GM19035 (cell line): ENCODE data around the gene TLE1.
A peak's percentile ranks its signal among the peaks of the same experiment; 100 is the strongest.

ENCODE experiments used
- ATAC-seq: cut with Tn5 transposase; IDR thresholded peaks from one replicate; pipeline ENCODE4 v1.9.1; 2021; ENCODE audit not compliant: unreplicated experiment

TLE1 gene

GRCh38 chr9:81686614-81687520, 2.5 kb downstream of the TLE1 start:
- ATAC-seq: peak; percentile 22

DNA sequence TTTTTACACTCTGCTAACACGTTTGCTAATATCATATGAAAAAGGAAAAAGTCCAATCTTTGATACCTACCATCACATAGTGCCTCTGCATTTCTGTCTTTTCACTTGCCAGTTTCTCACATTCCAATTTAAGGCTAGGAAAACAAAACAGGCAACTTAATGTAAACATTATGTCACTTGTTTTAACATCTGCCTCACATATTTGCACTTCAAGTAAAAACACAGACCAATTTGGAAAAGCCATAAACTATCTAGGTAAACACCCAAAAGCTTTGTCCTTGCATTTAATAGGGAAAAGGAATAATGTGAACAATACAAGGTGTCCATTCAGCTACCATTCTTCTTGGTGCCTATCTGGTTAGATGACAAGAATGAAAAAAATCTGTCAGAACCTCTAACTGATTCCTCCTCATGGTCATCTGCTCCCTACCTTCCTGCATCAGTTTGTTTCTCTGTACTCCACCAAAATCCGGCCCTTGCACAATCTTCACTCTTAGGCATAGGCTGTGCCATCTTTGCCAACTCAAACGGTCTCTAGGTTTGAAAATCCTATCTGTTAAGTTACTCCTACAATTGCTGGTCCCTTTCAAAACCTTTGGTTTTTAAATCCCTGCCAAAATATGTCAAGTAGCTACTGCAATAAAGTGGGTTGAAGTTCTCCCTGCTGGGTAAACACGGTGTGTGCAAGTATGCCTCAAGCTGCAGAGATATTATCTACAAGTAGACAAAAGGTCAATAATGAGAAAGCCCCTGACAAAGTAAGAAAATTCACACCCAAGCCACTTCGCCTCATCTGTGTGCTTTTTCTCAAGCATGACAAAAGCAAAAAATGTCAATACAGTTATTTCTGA, 3.4 kb downstream of the TLE1 start:
- ATAC-seq: no peak

- no peak for ATAC-seq
Observed at GRCh38 chr9:81684635-81685034, 4.7 kb downstream of the TLE1 start.

DNA sequence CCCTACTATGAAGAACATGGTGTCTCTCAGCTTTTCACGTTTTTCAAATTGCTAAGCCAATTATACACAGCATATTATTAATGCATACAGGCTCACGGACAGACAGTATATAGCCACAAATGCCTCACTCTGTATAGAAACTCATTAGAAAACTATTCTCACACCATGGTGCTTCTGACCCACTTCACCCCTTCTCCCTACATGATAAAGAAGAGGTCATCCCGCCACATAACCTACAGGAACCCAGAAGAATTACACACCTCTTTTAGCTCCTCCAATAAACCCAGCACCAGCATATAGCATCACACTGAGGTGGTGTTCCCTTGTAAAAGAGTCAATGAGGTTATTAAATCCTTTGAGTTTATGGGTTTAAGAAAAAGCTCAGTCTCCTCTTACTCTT, 5.6 kb downstream of the TLE1 start:
- ATAC-seq: no peak

DNA sequence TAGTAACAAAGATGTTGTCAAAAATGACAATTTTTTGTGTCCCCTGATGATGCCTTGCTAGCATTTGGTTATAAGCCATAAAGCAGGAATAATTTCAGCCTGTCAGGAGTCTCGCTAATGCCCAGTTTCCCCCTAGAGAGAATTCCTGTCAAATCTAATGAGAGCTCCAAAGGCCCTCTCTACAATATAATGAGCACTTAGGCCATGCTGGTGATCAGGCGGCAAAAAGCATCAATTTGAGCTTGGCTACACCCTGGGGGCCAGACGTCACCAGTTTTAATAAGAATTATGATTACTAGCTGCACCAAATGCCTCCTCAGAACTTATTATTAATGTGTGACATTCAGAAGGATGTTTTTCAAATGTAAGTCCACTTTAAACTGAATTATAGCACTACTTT, 6.1 kb downstream of the TLE1 start:
- ATAC-seq: no peak

DNA sequence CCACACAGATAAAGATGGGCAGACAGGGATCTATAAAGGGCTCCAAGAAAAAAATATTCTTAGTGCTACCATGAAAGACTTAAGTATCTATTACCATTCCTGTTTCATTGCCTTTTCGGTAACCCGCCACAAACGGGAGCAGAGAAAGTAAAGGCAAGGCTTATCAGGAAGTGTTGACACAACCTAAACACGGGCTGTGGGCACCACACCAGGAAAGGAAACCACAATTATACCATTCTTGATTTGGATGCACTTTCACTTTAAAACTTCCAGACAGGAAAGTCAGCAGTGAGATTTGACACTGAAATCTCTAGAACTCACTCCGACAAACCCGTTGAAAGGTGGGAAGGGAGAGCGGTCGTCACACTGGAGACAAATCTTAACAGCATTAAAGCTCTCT, 6.5 kb downstream of the TLE1 start:
- ATAC-seq: no peak

DNA sequence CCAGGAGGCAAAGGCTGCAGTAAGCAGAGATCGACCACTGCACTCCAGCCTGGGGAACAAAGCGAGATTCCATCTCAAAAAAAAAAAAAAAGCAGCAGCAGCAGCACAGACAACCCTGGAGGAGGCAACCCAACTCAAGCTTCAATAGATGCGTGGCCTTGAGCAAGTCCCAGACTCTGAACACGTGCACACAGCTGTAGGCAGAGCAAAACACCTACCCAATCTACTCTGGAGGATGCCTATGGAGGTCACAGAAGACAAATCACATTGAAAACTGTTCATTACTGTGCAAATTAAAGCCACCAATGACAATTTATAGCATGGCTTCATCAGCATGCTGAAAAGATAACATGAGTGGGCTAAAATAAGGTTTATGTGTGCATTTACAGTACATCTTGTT, 7.2 kb downstream of the TLE1 start:
- no peak for ATAC-seq

GRCh38 chr9:81680506-81680905, 8.8 kb downstream of the TLE1 start:
- no peak for ATAC-seq

GRCh38 chr9:81680006-81680405, 9.3 kb downstream of the TLE1 start:
- ATAC-seq: no peak

- no peak for ATAC-seq
Observed at GRCh38 chr9:81678088-81678487, 11.3 kb downstream of the TLE1 start.

GRCh38 chr9:81676395-81676794, 13.0 kb downstream of the TLE1 start:
- ATAC-seq: no peak

DNA sequence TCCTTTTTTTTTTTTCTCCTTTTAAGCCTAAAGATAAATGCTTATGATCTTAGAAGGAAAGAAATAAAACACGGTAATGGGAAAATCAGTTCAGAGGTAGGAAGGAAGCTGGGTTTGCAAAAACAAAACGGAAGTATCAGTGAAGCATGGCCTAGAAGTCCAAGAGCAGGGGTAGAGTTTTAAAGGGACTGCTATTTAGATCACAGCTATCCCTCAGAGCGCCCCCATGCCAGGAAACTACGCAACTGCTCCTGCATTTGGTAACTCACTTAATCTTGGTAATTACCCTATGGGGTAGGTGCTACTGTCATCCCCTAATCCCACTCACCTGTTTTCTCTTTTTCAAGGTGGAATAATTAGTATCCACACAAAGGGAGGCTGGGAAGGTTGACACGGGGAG, 16.0 kb downstream of the TLE1 start:
- no peak for ATAC-seq

DNA sequence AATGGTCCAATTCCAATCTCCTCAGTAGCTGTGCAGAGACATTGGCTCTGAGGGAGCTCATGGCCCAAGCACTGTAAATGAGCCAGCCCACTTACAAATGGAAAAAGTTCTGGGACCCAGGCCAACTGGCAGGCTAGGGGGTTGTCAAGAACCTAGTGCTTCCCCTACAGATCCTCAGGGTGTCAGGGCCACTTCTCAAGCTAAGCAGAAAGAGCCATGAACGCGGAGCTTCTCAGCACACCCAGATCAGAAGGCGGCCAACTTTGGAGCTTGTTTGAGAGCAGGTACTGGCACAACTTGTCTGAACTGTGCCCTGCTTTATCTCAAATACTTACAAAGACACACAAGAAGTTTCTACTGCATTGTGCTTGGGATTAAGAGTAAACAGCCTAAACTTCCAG, 17.5 kb downstream of the TLE1 start:
- ATAC-seq: no peak

GRCh38 chr9:81669866-81670265, 19.5 kb downstream of the TLE1 start:
- ATAC-seq: no peak

DNA sequence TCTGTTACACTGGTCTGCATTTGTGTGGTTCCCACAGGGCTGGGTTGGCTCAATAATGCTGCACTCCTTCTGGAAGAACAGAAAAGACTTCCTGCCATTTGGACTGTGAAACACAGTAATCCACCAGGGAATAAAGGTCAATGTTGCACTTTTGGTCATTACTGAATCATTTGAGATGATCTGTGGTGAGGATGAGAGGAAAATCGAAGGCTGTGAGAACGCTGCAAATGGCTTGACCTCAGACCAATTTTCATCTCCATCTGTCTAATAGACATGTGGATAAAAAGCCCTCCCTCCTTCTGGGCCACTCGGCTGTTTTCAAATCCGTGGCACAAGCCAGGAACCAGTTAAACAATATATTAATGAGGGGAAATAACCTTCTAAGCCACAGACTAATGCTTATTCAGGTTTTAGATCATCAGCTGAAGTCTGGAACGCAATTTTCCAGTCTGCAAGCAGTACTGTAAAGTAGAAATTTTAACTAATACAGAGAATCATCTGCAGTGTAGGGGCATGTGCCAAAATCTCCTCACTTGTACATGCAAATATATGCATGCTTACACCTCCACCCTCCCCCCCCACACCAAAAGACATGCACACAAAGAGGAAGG, 20.2 kb downstream of the TLE1 start:
- no peak for ATAC-seq

GRCh38 chr9:81666123-81666522, 23.2 kb downstream of the TLE1 start:
- no peak for ATAC-seq

GRCh38 chr9:81665322-81665871, 23.9 kb downstream of the TLE1 start:
- no peak for ATAC-seq

DNA sequence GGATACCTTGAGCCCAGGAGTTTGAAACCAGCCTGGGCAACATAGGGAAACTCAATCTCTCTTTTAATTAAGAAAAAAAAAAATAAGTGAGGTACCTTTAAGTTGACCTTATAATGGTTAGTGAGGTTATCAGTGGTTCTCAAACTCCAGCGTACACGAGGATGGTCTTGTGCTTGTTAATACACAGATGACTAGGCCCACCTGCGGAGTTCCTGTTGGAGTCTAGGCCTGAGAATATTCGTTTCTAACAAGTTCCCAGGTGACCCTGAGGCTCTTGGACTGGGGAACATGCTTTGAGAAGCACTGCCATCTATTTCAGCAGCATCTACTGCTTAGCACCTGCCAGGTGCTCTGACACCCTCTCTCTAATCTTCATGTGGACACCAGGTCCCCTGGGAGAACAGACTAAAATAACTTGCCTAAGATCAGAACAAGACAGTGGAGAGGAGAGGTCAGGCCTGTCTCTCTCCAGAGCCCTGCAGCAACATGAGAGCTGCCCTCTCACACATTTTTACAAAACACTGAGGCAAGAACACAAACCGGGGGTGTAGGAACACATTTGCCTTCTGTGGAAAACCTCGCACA, 24.6 kb downstream of the TLE1 start:
- ATAC-seq: no peak

DNA sequence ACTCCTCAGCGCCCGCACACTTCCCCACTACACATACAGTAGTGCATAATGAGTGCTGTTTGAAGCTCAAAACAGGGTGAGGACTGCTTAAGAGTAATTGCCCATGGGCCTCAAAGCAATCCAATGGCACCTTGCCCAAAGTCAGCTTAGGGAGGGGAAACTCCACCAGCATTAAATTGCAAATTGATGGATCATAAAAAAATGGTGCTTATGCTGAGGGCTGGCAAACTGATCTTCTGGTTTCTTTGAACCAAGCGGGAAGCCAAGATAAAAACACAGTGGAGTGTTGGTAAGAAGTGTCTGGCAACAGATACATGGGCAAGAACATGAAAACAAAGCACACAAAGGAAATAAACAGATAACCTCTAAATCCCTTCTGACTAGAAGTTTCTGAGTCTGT, 28.0 kb downstream of the TLE1 start:
- no peak for ATAC-seq

- no peak for ATAC-seq
Observed at GRCh38 chr9:81656871-81657337, 32.4 kb downstream of the TLE1 start.

GRCh38 chr9:81656004-81656403, 33.3 kb downstream of the TLE1 start:
- peak; percentile 95 for ATAC-seq
